GM19468 (cell line): ENCODE results near the gene MBNL1.
A peak's percentile ranks its signal among the peaks of the same experiment; 100 is the strongest.
"Not testable (repeated sequence)": the region's sequence is repeated elsewhere in the genome, so short reads cannot be mapped to it uniquely, and the experiment has no call there.

Source experiments
- ATAC-seq: cut with Tn5 transposase; IDR thresholded peaks from one replicate; pipeline ENCODE4 v1.9.1; 2021; ENCODE audit warnings: mild to moderate bottlenecking, moderate library complexity, moderate number of reproducible peaks; ENCODE audit not compliant: unreplicated experiment; ENCODE audit errors: extremely low read depth

MBNL1 gene

GRCh38 chr3:152365766-152366593, 97.3 kb downstream of the MBNL1 start:
- ATAC-seq, result no peak

- not testable (repeated sequence) for ATAC-seq
These were observed 98.5 kb downstream of the MBNL1 start for GRCh38 chr3:152367192-152367591.

- ATAC-seq, result not testable (repeated sequence)
These were observed 103.9 kb downstream of the MBNL1 start for GRCh38 chr3:152372633-152373032.

DNA sequence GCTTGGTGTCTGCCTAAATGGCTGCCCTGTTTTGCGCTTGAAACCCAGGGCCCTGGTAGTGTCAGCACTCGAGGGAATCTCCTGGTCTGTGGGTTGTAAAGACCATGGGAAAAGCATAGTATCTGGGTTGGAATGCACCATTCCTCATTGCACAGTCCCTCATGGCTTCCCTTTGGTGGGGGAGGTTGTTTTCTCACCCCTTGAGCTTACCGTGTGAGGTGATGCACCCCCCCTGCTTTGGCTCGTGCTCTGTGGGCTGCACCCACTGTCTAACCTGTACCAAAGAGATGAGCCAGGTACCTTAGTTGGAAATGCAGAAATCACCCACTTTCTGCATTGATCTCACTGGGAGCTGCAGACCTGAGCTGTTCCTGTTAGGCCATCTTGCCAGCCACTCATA, 104.7 kb downstream of the MBNL1 start:
- ATAC-seq, result no peak

GRCh38 chr3:152374262-152374990, 105.7 kb downstream of the MBNL1 start:
- ATAC-seq, result no peak

- no peak for ATAC-seq
These were observed 106.8 kb downstream of the MBNL1 start for GRCh38 chr3:152375546-152375945.

DNA sequence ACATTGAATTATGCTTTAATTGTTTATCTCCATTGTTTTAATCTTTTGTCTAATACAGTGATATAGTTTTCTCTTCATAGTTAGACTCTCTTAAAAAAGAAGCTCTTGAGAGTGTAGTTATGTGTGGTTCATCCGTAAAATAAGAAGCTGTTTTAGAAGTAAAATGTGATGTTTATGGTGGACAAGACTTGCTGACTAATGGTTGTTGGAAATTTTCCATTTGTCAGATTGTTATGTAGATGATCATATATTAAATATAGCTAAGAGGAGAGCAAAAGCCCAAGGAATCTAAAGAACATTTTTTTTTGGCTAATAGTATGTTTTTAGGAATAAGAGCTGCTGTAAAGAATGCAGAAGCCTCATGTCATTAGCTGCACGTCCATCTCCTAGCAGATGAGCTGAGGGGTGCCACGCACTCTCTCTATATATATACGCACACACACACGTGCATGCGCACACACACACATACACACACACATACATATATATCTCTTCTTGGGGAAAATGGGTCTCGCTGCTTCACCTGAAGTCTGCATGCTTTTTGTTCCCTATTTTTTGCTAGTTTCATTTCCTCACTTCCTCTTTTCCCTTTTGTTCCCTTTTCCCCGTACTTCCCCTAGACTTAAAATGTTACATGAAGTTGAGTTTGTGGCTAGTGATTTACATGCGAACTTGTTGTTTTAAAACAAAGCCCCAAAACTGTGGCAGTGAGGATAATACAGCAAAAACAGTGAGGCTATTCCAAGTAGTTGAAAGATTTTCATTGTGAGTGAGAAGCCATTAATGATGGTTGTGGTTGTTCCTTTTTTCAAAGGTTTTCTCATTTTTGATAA, 107.8 kb downstream of the MBNL1 start:
- ATAC-seq, result peak; percentile 78

DNA sequence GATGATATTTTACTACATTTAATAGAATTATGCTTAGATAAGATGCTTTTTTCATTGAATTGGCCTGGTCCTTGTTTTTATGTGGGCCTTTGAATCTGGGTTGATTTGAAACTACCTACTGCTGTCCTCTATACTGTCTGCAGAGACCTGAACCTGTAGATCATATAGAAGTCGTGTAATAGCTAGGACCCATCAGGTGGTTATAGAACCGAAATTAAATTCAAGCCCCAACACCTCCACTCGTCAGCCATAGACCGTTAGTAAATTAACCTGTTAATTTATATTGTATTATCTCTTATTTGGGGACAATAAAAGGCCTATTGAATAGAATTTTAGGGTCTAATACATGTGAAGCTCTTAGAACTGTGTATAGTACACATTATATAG, 108.4 kb downstream of the MBNL1 start:
- ATAC-seq, result no peak

- ATAC-seq, result no peak
These were observed 110.8 kb downstream of the MBNL1 start for GRCh38 chr3:152379415-152380042.

GRCh38 chr3:152380043-152380442, 111.3 kb downstream of the MBNL1 start:
- no peak for ATAC-seq

GRCh38 chr3:152381881-152382295, 113.2 kb downstream of the MBNL1 start:
- ATAC-seq, result no peak

- ATAC-seq, result no peak
These were observed 113.8 kb downstream of the MBNL1 start for GRCh38 chr3:152382312-152383135.

DNA sequence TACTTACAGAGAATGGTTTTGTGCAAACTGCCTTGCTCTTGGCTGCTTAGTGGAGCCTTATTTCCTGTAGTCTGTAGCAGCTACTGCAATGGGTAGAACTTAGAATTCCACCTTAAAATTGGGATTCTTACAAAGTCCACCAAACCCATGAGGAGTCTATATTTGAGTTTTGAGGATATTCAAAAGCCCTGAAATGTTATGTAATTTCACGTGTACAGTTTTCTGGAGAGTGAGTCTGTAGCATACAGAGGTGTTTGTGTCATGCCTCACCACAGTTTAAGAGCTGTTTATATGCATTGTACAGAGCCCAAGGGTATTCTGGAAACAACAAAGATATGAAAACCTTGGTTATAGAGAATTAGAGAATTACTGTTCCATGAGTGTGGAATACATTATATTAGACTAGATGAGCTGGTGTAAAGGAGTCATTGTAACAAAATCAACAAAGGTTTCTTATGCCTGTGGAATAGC, 114.4 kb downstream of the MBNL1 start:
- ATAC-seq, result no peak

DNA sequence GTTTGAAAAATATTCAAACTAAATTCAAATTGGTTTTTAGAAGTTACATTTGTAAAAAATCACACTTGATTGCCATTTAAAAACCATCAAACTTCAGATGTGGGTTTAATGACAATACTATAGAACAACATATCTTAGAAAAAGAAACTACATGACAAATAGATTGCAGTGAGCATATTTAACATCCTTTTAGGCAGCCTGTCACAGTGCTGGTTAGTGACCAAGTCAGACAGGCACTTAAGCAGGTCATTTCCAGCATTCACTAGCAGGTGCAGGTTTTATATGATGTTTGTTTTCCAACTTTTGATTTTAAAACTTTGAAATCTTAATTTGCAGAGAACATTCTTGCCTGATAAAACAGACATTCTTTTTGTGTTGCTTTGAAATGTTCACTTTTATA, 115.7 kb downstream of the MBNL1 start:
- ATAC-seq, result no peak

DNA sequence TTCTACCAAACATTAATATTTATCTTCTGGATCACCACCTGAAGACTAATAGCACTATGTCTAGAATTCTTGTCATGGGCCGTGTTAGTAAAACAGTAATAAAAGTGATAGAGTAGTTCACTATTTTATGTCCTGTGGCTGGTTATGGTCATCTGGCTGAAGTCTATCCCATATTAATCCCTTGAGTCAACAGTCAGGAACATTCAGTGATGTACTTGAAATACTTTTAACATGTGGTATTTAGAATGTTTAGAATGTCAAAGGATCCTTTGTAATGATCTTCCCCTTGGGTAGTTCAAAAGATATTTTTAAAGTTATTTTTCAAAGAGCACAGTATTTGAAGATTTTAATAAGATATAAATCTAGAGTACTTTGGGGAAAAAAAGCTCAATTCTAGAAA, 117.0 kb downstream of the MBNL1 start:
- no peak for ATAC-seq

GRCh38 chr3:152386208-152386607, 117.5 kb downstream of the MBNL1 start:
- no peak for ATAC-seq

DNA sequence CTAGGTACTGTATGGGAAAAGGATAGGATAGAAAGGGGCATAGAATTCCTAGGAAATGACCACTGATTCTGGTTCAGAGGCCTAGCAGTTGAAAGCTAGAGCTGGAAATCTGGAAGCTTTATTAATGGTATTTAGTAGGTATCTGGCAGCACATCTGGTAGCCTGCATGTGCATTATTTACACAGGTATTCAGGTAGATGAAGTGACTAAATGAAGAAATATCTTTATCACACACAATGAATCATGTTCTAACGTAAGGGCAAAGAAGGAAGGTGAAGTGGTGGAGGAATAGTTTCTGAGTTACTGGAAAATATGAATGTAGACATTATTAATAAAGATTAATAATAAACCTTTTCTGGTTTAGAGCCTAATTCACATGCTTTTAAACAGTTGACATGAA, 119.9 kb downstream of the MBNL1 start:
- ATAC-seq, result no peak

DNA sequence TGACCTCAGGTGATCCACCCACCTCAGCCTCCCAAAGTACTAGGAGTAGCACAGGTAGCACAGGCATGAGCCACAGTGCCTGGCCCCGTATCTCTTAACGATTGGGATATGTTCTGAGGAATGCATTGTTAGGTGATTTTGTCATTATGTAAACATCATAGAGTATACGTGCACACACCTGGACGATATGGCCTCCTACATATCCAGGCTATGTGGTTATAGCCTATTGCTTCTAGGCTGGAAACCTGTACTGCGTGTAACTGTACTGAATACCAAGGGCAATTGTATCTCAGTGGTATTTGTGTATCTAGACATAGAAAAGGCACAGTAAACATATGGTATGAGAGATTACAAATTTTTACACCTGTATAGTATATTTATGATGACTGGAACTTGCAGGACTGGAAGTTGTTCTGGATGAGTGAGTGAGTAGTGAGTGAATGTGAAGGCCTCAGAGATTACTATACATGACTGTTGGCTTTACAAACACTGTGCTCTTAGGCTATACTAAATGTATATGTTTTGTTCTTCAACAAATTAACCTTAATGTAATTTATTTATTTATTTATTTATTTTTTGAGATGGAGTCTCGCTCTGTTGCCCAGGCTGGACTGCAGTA, 120.7 kb downstream of the MBNL1 start:
- no peak for ATAC-seq

DNA sequence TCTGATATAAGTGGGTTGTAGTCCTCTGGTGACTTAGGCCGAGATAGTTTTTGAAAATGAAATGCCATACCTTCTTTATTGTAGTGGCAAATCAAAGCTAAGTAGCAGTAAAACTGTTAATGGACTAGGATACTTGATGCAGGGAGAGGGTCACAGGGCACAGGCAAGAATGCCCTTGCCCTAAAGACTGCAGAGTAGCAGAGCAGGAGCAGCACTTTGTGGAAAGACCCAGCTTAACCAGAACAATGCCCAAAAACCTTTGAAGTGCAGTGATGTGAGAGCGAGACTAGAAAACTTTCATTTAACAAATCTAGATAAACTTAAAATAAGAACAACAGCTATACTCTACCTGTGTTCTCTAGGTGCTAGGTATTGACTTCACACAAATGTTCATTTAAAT, 121.9 kb downstream of the MBNL1 start:
- ATAC-seq, result no peak
